Upper lobe of left lung (tissue), 6 donors: ENCODE data around the gene DENND5B. TPM values are rescaled to one million over a fixed set of nuclear protein-coding genes. Genes with fewer than 3 reads are reported as not detected.

Source experiments
- ATAC-seq, 2 donors: fragments of 200-7000 bp; cut with Tn5 transposase; one replicate each; pipeline ENCODE4 v1.9.1; 2022; ENCODE audit warnings: mild to moderate bottlenecking in 2 of 2, moderate library complexity in 2 of 2; ENCODE audit not compliant: low FRiP score in 2 of 2
- DNase-seq, 2 donors: peaks; one replicate each; pipeline ENCODE4 v3.0.0-alpha.2; 2019 to 2020
- H3K27ac ChIP-seq, 4 donors: fragments of 200-600 bp; sonication (generic); one replicate each; pipeline ENCODE4 v1.5.1; 2016 to 2019
- H3K27me3 ChIP-seq, 4 donors: fragments of 200-600 bp; sonication (generic); one replicate each; pipeline ENCODE4 v1.5.1; 2017 to 2019
- H3K36me3 ChIP-seq, 4 donors: fragments of 200-600 bp; sonication (generic); one replicate each; pipeline ENCODE4 v1.5.1; 2016 to 2019
- H3K4me1 ChIP-seq, 4 donors: fragments of 200-600 bp; sonication (generic); one replicate each; pipeline ENCODE4 v1.5.1; 2018 to 2019
- H3K4me3 ChIP-seq, 4 donors: fragments of 200-600 bp; sonication (generic); one replicate each; pipeline ENCODE4 v1.5.1; 2017 to 2019; ENCODE audit warnings: mild to moderate bottlenecking in 2 of 4, moderate library complexity in 1 of 4
- H3K9me3 ChIP-seq, 4 donors: fragments of 200-600 bp; sonication (generic); one replicate each; pipeline ENCODE4 v1.5.1; 2018 to 2019
- EP300 ChIP-seq, 4 donors: sonication (generic); formaldehyde crosslinking; IDR thresholded peaks; one replicate each; pipeline ENCODE4 v1.5.1; 2017; ENCODE audit warnings: antibody characterized with exemption in 4 of 4, control low read depth in 2 of 4
- POLR2A ChIP-seq, 4 donors: fragments of 450-650 bp; IDR thresholded peaks; one replicate each; pipeline ENCODE4 v1.5.1; 2016 to 2017; ENCODE audit warnings: antibody characterized with exemption in 4 of 4, mild to moderate bottlenecking in 2 of 4
- POLR2AphosphoS5 ChIP-seq, 2 donors: sonication (generic); formaldehyde crosslinking; IDR thresholded peaks; one replicate each; pipeline ENCODE4 v1.5.1; 2017; ENCODE audit warnings: antibody characterized with exemption in 2 of 2
- WGBS, 2 donors: methylation state at CpG; one replicate each; pipeline ENCODE4 v1.1.5; 2017 to 2018; 5-methylcytosine and 5-hydroxymethylcytosine counted together
- total RNA-seq, 6 donors: library from RNA; depleted of rRNA in 4 of 6; stranded (reverse); fragments of >200 nt in 4 of 6; gene quantifications; one replicate each; pipeline versions ENCODE4 v1.1.0 to v1.2.1, GENCODE V29; 2016 to 2021
- TF ChIP-seq, protein P1 (sequence below), 6 experiments: fragments of 450-650 bp in 4 of 6; fragments of 200-600 bp in 2 of 6; sonication (generic) in 2 of 6; IDR thresholded peaks; one replicate each; pipeline ENCODE4 v1.5.1; 2016 to 2019; ENCODE audit warnings: antibody characterized with exemption in 6 of 6
- donor health status: DM: no; HTN: no; CAD: no; lungs with moderate emphysema.
- donor health status: DM: no; HTN: yes; CAD: no; lungs with severe emphysema.

Gene DENND5B
- total RNA-seq, 6 donors from 2014 or later, result 4.1 to 12.6 (median 5.8) TPM

DNA sequence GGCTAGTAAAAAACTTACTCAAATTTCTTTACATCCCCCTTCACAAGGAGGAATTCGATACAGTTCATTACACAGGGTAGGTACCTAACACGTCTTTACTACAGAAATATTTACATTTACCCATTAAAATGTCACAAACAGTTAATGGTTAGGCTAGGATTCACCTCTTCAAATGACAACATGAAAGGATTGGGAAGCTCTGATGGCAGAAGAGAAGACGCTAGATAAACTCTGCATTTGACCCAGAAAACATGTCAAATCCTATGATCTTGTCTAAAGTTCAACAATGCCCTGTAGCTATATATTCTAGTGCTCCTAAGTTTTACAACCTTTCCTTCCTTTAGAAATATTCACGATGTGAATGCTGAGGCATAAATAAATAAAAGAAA lies 64.8 kb downstream of the DENND5B start:
- TF ChIP-seq POLR2AphosphoS5 (IDR thresholded peaks at IDR 0.05), result no peak
- TF ChIP-seq POLR2A (IDR thresholded peaks at IDR 0.05), result no peak
- TF ChIP-seq EP300 (IDR thresholded peaks at IDR 0.05), result no peak
- TF ChIP-seq, protein P1, sequence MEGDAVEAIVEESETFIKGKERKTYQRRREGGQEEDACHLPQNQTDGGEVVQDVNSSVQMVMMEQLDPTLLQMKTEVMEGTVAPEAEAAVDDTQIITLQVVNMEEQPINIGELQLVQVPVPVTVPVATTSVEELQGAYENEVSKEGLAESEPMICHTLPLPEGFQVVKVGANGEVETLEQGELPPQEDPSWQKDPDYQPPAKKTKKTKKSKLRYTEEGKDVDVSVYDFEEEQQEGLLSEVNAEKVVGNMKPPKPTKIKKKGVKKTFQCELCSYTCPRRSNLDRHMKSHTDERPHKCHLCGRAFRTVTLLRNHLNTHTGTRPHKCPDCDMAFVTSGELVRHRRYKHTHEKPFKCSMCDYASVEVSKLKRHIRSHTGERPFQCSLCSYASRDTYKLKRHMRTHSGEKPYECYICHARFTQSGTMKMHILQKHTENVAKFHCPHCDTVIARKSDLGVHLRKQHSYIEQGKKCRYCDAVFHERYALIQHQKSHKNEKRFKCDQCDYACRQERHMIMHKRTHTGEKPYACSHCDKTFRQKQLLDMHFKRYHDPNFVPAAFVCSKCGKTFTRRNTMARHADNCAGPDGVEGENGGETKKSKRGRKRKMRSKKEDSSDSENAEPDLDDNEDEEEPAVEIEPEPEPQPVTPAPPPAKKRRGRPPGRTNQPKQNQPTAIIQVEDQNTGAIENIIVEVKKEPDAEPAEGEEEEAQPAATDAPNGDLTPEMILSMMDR (IDR thresholded peaks at IDR 0.05), result no peak
- 56 to 63% methylated on average over 4 of the region's 4 CpGs for WGBS, 2 donors
- no peaks in the 10 kb centered on the region for H3K9me3 ChIP-seq
- H3K4me3 ChIP-seq, result no peak overlapping the region
- no peak overlapping the region for H3K27ac ChIP-seq
- H3K36me3 ChIP-seq, result no peaks in the 10 kb centered on the region
- H3K4me1 ChIP-seq, result no peaks in the 10 kb centered on the region
- no peaks in the 10 kb centered on the region for H3K27me3 ChIP-seq
- ATAC-seq (no peak), DNase-seq (no peak)

GRCh38 chr12:31525496-31526157 lies 65.3 kb downstream of the DENND5B start:
- Histone ChIP-seq H3K27me3 (no peaks in the 10 kb centered on the region), H3K4me3 (no peak overlapping the region), H3K9me3 (no peaks in the 10 kb centered on the region), H3K4me1 (no peaks in the 10 kb centered on the region), H3K36me3 (no peaks in the 10 kb centered on the region), H3K27ac (no peak overlapping the region)
- DNase-seq, result no peak
- no peak for ATAC-seq
- no peak for TF ChIP-seq POLR2A (IDR thresholded peaks at IDR 0.05)
- no peak for TF ChIP-seq POLR2AphosphoS5 (IDR thresholded peaks at IDR 0.05)
- 81 to 87% methylated on average over 3 of the region's 3 CpGs for WGBS, 2 donors

GRCh38 chr12:31524791-31525495 lies 66.0 kb downstream of the DENND5B start:
- Histone ChIP-seq H3K27ac (no peak overlapping the region), H3K27me3 (no peaks in the 10 kb centered on the region), H3K36me3 (no peaks in the 10 kb centered on the region), H3K4me3 (no peak overlapping the region), H3K4me1 (no peaks in the 10 kb centered on the region), H3K9me3 (no peaks in the 10 kb centered on the region)
- 33 to 58% methylated on average over 1 of the region's 1 CpG for WGBS, 2 donors
- DNase-seq, result no peak
- ATAC-seq, result no peak
- no peak for TF ChIP-seq POLR2A (IDR thresholded peaks at IDR 0.05)
- TF ChIP-seq POLR2AphosphoS5 (IDR thresholded peaks at IDR 0.05), result no peak
- TF ChIP-seq, protein P1 (IDR thresholded peaks at IDR 0.05), result no peak
- TF ChIP-seq EP300 (IDR thresholded peaks at IDR 0.05), result no peak

DNA sequence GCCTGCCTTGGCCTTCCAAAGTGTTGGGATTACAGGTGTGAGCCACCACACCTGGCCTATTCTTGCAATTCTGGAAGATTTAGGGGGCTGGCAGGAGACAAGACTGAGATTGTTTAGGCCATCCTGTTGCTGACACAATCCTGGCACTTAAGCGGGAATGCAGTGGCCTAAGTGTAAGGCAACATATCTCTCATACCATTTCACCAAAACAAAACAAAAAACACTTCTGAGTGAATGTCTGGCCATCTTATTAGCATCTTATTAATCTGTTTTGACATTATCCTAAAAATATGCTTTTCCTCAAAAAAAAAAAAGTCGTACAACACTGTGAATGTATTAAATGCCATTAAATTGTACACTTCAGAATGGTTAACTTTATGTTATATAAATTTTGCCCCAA lies 67.6 kb downstream of the DENND5B start:
- TF ChIP-seq POLR2AphosphoS5 (IDR thresholded peaks at IDR 0.05) (no peak), EP300 (IDR thresholded peaks at IDR 0.05) (no peak), POLR2A (IDR thresholded peaks at IDR 0.05) (no peak)
- TF ChIP-seq, protein P1 (IDR thresholded peaks at IDR 0.05), result no peak
- Histone ChIP-seq H3K9me3 (no peaks in the 10 kb centered on the region), H3K27ac (no peak overlapping the region), H3K4me3 (no peak overlapping the region), H3K4me1 (no peaks in the 10 kb centered on the region), H3K36me3 (no peaks in the 10 kb centered on the region), H3K27me3 (no peaks in the 10 kb centered on the region)
- 91 to 93% methylated on average over 2 of the region's 2 CpGs for WGBS, 2 donors
- DNase-seq (no peak), ATAC-seq (no peak)

- Histone ChIP-seq H3K4me1 (no peaks in the 10 kb centered on the region), H3K36me3 (no peaks in the 10 kb centered on the region), H3K27me3 (no peaks in the 10 kb centered on the region), H3K4me3 (no peak overlapping the region), H3K9me3 (no peaks in the 10 kb centered on the region), H3K27ac (no peak overlapping the region)
- TF ChIP-seq POLR2AphosphoS5 (IDR thresholded peaks at IDR 0.05), result no peak
- DNase-seq (no peak), ATAC-seq (no peak)
- 79 to 92% methylated on average over 7 of the region's 7 CpGs for WGBS, 2 donors
Observed at GRCh38 chr12:31522607-31523006, 68.3 kb downstream of the DENND5B start.

DNA sequence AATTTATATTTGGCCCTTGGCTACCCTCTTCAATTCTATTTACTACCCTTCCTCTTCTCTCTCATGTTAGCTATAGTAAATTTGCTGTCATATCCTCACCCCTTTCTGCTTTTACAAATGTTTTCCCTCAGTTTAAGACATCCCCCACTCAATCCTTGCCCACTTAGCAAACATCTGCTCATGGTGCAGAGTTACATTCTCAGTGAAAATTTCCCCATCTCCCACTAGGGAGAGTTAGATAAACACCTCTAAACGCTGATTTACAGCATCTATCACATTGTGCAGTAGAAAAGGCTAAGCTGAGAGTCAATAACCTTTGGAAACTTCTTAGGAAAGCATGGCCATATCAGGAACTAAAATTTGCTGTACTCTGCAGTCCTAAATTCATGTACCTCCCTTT lies 69.0 kb downstream of the DENND5B start:
- ATAC-seq (no peak), DNase-seq (no peak)
- TF ChIP-seq, protein P1 (IDR thresholded peaks at IDR 0.05), result no peak
- TF ChIP-seq EP300 (IDR thresholded peaks at IDR 0.05) (no peak), POLR2AphosphoS5 (IDR thresholded peaks at IDR 0.05) (no peak), POLR2A (IDR thresholded peaks at IDR 0.05) (no peak)
- Histone ChIP-seq H3K4me3 (no peak overlapping the region), H3K27me3 (no peaks in the 10 kb centered on the region), H3K4me1 (no peaks in the 10 kb centered on the region), H3K27ac (no peak overlapping the region), H3K9me3 (no peaks in the 10 kb centered on the region), H3K36me3 (no peaks in the 10 kb centered on the region)
- 43 to 60% methylated on average over 1 of the region's 1 CpG for WGBS, 2 donors
